Stimulated activated CD8-positive, alpha-beta memory T cell treated with anti-CD3 and anti-CD28 coated beads, Interleukin-15, amount 100 ng/mL, for 24 hours (primary cell): ENCODE results near the gene CD6.

Experiments used
- DNase-seq: peaks from one replicate; pipeline ENCODE4 v3.0.0-alpha.2; 2020; ENCODE audit warnings: low read depth

The CD6 gene

DNA sequence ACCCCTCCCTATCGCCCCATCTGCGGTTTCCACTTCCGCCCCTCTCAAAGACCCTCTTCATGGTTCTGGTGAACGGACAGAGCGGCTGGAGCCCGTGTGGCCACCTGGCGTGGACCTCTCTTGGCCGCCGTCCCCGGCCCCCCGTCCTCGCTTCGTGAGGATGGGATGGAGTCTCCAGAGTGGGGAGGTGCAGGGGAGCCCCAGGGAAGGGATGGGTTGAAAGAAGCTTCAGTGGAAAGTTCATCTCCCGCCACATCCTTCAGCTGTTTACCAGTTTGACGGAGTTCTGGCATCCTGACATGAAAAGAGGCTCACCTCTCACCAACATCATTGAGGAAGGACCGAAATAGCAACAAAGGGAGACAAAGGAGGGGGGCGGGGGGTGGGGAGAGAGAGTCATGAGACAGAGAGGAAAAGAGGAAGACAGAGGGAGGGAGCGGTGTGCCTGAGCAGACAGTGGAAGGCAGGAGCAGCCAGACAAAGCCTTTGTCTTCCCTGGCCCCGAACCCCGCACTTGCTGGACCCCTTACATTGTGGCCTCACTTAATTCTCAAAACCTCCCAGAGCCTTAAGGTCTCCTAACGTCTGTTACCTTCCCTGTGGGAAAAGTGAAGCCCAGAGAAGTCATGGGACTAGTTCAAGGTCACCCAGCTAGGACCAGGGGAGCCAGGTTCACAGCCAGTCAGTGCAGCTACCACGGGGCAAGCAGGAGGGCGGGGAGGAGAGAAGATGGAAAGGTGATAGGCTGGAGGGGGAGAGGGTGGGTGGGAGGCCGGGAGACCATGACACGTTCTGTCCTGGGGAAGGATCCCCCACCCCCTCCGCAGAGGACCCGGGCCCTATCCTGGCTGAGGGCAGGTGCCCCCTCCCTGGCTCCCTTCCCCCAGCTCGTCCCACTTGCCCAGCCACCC lies 54.9 kb downstream of the CD6 start:
- DNase-seq, result no peak

DNA sequence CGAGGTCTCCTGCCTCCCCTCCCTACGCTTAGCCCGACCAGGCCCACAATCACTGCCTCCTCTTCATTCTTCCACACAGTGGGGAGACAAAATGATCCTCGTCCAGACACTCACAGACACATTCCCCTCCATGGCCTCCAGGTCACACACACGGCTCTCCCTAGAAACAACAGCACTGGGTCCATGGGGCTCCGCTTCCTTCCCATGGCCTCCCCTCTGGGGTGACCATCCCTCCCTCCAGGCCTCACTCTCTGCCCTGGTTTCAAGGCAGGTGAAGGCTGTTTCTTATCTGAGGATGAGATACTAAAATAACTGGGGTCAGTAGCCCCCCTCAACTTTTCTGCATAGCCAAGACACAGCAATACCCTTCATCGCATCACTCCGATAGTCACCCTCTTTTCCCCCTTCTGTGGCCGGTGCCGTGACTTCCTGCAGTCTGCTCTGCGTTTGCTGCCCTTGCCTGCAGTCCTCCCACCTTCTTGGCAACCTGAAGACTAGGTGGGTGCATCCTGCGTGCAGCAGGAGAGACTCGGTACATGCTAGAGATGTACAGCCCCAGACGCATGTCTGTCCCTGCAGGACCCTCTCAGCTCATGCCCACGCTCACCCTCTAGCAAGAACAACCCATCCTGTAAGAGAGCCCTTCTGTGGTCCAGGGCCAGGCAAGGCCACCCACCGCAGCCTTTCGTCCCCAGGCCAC lies 55.8 kb downstream of the CD6 start:
- DNase-seq, result no peak

DNA sequence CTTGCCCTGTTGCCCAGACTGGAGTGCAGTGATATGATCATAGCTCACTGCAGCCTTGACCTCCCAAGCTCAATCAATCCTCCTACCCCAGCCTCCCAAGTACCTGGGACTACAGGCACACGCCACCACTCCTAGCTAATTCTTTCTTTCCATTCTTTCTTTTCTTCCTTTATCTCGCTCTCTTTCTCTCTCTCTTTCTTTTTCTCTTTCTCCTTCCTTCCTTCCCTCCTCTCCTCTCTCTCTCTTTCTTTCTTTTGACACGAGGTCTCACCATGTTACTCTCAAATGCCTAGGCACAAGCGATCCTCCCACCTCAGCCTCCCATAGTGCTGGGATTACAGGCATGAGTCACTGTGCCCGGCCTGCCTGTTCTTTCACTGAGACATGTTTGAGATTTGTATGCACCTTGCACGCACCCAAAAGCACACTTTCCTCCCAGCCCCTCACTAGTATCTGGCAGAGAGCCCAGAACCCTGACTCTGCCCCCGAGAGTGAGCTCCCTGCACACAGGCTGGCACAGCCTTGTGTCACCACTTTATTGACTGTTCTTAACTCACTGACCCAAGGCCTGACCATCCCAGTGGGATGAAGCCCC lies 56.8 kb downstream of the CD6 start:
- DNase-seq, result no peak

DNA sequence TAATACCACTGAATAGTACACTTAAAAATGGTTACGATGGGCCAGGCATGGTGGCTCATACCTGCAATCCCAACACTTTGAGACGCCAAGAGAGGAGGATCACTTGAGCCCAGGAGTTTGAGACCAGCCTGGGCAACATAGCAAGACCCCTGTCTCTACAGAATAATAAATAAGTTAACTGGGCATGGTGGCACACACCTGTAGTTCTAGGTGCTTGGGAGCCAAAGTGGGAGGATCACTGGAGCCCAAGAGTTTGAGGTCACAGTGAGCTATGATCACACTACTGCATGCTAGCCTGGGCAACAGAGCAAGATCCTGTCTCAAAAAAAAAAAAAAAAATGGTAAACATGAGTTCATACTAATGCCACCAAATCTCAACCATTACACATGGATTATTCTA lies 61.3 kb downstream of the CD6 start:
- DNase-seq, result no peak

DNA sequence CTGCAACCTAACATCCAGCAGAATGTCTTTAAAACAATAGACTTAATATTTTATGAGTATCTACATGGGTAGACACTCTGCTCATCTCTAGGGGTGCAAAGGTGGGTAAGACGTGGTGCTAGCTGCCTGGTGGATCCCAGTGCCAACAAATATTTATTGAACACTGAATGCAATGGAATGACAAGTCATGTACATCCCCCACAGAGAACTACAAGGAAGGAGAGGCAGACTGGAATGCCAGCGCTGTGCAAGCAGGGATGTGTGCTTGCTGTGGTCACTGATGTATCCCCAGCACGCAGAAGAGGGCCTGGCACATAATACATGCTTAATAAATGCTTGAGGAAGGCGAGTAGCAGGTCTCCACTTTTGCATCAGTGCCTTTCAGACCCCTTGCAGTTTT lies 61.9 kb downstream of the CD6 start:
- no peak for DNase-seq

DNA sequence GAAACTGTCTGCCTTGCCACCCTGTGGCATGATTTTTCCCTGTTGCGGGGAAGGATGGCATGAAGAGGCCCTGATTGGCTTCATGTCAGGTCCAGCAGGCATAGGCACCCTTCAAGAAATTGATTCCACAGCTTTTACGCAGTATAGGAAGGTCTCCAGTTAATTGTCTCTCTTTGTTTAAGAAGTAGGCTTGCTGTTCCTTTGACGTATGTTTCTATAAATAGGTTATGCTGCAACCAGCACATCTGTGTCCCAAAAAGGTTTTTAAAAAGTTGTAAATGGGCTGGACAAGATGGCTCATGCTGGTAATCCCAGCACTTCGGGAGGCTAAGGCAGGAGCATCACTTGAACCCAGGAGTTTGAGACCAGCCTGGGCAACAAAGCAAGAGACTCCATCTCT lies 62.6 kb downstream of the CD6 start:
- DNase-seq, result no peak

DNA sequence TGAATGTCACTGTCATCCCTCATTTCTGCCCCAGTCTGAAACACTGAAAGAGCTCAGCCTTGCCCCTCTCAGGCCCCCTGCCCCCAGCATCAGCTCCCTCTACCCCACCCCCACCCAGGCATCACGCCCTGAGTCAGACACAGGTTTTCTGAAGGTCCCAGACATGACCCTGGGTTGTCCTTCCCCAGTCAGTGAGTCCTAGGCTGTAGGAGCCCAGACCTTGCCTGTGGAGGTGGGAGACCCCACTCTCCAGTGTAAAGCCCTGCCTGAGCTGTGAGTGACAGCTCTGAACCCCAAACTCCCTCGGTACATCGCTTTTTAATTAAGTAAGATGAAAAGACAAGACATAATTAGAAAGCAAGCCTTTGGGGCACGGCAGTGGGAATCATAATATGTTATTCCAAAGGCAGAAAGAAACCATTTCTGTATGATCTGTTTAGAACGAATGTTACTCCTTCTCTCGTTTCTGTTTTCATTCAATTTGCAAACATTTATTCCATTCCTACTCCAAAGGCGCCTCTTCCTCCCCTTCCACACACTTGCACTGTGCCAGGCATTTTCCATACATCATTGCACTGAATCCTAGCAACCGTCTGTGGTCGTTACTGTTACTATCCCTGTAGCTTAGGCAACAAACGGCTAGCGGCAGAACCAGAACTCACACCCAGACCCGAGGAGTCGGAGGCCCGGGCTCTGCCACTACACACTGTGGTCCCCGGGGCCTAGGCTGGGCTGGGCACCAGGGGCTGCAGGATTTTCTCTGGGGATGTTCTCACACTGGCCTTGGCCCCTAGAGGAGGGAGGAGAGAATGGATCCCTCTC lies 63.4 kb downstream of the CD6 start:
- DNase-seq, result no peak

DNA sequence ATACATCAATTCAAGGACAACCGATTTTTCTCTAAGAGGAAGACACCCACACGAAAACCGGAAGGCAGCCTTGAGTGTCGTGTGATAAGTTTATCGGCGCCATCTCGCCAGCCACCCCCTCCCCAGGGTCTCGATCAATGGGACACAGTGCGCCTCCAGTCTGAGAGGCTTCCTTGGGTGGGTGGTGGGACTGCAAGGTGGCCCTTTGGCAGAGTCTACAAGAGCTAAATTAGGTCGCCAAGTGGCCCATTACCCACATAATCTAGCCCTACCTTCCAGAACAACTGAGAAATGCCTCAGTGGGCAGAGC lies 64.0 kb downstream of the CD6 start:
- DNase-seq, result no peak

DNA sequence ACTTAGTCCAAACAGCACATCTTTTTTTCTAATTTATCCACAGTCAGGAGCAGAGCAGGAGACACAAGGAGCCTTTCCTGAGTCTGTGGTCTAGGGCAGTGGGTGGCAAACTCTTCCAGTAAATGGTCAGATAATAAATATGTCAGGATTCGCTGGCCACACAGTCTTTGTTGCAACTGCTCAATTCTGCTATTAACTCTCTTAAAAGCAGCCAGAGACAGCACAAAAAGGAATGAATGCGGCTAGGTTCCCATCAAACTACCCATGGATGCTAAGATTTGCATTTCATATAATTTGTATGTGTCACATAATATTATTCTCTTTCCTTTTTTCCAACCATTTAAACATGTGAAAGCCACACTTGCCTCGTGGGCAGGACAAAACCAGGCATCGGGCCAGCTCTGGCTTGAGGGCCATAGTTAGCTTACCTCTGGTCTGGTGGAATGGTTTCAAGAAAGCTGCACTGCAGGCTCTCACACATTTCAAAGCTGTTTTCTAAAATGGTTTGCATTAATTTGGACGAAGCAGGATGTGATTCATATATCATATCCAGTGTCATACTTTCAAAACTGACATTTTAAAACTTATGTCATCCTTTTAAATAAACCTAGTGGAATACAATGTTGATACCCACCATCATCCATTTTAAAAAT lies 66.1 kb downstream of the CD6 start:
- no peak for DNase-seq

DNA sequence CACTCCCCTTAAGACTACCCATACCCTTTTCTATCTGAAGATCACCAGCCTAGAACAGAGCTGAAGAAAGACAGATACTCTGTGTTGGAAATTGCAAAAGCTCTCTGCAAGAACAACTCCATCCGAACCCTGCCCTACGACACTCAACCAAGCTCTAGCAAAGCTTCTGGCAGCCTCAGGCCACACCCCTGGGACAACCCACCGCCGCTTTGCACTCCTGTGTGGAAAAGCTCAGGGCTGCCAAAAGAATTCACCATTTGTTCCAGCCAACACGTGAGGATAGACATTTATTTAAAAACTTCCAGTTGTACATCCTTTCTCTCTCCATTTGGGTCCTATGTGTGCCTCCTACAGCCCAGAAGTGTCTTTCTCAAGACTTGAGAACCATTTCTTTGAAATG lies 68.4 kb downstream of the CD6 start:
- DNase-seq, result no peak

DNA sequence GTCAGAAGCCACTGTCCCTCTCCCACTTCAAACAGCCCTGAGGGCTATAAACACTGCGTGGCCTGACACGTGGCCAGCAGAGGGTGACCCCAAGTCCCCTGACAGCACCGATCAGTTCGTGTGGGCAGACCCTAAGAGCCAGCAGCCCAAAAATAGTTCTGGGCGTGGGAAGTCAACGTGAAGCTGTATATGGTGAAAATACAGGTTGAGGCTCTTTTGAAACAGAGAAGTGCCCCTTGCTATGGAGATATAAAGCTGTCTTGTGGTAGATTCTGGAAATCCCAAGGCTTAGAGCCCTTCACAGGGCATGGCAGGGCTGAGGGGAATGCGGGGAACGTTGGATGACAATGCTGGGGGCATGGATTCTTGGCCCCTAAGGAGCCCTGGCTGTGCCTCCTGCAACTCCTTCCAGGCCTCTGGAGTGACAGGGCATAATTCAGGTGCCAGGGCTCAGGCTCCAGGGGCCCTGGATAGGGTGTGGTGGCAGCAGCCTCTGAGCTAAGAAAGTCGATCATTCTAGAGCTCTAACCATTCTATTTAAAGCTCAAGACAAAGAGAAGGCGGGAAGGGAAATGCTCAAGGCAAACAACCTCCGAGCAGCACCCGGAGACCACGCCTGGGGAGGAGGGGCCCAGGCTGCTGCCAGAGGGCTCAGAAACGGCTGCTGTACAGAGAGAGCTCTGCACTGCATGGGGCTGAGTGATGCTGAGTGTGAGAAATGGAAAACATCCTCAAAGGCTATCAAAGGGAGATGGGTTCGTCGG lies 70.5 kb downstream of the CD6 start:
- DNase-seq, result no peak

DNA sequence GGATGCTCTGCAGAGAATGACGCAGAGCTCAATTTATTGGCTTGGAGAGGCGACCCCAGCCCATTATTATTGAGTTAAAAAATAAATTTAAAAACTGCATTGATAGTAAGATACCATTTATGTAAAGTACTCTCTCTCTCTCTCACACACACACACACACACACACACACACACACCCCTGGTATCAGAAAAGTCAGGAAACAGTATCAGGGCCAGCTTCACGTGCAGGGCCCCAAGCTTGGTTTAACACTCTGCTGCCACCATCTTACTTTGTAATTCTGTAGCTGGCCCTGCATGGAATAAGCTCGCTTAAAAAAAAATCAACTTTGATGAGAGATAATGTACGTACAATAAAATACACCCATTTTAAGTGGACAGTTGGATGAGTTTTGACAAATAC lies 71.1 kb downstream of the CD6 start:
- no peak for DNase-seq

DNA sequence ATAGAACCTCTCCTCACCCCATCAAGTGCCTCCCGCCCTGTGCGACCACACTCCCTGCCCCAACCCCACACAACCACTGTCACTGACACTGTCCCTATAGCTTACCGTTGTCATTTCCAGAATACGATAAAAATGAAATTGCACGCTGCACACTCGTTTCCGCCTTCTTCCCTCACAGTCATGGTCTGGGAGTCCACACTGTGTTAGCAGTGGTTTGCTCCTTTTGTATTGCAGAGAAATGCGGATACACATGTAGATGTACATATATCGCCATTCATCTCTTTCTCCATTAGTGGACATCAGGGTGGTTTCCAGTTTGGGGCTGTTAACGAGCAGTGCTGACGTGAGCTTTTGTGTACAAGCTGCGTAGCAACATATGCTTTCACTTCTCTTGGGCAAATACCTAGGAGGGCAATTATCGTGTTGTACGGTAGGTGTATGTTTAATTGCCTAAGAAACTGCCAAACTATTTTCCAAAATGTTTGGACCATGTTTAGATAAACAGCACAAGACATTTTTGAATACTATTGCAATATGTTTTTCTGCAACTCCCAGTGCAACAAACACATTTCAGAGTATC lies 71.6 kb downstream of the CD6 start:
- DNase-seq, result no peak

DNA sequence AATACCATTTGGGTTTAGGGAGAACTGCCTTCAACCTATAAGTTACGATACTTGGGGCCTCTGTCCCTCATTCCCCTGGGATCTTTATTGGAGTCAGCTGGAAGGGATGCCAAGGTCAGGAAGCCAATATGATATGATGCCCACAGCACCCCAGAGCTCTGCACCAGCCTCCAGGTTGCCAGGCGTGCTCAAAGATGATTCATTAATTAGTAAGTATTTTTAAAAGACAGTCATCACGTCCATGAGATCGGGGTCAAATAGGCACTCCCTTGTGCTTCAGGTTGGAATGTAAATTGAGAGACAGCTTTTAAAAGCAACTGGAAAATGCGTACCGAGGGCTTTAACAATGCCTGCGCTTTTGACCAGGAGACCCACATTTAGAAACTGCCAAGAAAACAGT lies 73.8 kb downstream of the CD6 start:
- DNase-seq, result no peak

DNA sequence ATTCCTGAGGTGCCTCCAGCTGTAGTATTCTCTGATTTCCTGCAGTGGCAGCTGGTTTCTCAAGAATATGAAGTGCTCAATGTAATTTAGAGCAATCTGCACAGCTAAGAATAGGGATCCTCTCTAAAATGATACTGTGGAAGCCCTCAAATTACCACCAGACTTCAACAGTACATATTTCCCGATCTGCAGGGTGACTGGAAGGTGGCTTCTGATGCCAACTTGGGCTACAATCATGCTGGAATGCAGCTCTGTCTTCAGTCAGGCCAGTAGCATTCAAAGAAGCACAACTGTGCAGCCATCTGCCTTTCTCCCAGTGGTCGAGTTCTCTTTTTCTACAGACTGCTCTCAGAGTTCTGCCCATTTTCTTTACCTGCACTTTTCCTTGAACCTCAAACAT lies 75.4 kb downstream of the CD6 start:
- DNase-seq, result no peak

DNA sequence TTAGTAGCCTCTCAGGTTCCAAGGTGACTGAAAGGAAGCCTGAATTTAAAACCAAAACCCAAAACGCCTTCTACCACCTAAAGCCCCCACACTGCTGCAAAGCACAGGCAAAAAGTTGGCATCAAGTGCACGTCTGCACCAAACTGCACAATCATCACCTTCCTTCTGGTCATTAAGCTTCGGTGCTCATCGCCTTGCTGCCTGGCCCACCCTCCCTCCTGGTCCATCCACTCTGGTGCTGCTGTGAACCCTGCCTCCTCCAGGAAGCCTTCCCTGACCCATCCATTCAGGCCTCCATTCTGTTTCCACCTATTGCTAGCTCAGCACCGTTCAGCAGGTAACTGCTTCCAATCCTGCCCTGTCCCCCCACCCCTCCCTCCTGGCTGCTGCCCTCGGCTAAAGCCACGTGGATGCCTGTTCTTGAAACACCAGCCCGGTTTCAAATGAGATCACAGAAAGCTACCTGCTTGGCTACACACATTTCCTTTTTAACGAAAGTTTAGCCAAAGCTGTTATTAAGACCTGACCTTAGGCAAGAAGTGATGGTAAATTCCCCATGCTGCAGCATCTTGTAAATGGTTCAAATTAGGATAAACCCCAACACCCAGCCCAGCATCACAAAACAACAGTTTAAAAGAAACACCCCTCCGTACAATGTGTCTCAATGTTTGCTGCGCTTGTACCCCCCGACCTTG lies 77.0 kb downstream of the CD6 start:
- no peak for DNase-seq

DNA sequence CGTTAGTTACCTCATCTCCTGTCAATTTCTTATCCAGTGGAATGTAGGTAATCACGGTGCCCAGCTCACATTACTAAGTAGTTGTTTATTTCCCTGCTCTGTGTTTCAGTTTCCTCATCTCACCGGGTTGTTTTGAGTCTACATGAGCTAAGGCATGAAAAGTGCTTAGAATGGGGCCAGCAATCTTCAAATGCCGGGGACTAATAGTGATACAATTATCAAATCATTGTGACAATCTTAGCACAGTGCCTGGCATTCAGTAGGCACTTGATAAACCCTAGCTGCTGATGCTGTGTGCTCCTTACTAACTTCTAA lies 77.5 kb downstream of the CD6 start:
- no peak for DNase-seq

DNA sequence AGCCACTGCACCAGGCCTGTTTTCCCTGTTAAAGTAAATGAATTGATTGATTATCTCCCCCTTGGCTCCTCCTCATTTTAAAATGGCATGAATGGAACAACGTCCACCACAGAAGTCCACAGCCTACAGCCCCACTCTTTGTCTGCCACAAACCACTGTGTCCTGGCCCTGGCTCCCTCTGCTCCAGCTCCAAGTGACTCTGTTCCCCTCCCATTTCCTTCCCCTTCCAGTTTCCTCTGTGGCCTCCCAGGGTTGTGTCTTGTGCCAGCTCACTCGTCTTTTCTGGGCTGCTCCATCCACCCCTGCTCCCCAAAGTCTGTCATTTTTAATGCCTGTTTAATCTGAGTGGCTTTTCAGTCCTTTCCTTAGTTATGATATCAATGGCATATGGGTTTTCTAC lies 78.4 kb downstream of the CD6 start:
- DNase-seq, result no peak

DNA sequence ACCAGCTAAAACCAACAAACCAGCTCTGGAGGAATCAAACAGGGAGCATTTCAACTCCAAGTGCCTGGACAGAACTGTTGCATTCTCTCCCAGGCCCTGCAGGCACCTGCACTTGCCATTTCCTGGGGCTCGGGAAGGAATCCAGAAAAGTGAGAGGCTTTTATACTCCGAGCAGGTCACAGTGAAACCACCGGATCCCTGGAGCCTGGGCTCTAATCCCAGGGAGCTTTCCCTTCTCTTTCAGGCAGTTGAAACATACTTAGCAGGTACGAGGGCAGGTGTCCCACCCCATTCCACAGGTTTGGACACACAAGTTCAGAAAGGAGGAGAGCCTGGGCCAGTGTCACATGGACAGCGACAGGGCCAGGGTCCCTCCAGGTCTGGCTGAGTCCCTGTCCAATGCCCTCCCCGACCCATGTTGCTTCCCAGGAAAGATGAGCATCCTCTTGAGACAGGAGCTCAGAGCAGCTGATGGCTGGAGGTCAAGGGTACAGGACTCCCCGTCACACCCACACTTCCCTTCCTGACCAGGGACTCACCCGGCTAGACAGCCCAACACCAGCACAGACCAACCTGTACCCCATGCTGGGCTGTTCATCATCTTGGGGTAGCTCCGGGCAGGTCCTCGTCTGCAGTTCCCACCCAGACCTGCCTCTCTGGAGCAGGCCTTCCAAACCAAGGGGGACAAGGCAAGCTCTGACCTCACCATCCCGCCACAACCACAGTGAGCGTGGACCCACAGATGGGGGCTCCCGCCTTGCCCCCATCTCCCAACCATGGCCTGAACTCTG lies 80.9 kb downstream of the CD6 start:
- no peak for DNase-seq

DNA sequence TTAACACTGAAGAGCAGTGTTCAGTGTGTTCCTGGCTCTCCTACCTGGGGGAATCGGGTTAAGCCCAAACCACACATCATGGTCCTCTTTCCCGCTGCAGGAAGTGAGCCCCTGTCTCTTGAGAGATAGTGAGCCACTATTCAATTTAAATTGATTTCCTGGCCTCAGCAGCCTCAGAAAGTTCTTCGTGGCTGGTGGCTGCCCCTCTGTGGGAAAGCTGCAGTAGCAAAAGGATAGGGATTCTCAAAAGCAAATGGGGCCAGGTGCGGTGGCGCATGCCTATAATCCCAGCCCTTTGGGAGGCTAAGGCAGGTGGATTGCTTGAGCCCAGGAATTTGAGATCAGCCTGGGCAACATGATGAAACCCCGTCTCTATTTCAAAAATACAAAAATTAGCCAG lies 81.7 kb downstream of the CD6 start:
- DNase-seq, result no peak
